H9 (cell line): ENCODE data around the gene C1orf226. TPM values are rescaled to one million over a fixed set of nuclear protein-coding genes. Genes with fewer than 3 reads are reported as not detected.

Source experiments
- DNase-seq: peaks from one replicate; pipeline ENCODE4 v3.0.0-alpha.2; 2017
- H2AFZ ChIP-seq: one replicate; pipeline ENCODE4 v1.6.1; 2013; ENCODE audit warnings: mild to moderate bottlenecking, low read length, control low read depth, moderate library complexity
- H2AK5ac ChIP-seq: 2 replicates; pipeline ENCODE4 v1.6.1; 2013; ENCODE audit warnings: low read length, control low read depth, mixed read lengths; ENCODE audit not compliant: insufficient read length
- H2BK120ac ChIP-seq: one replicate; pipeline ENCODE4 v1.6.1; 2013; ENCODE audit warnings: low read depth, mild to moderate bottlenecking, low read length, control low read depth, inconsistent platforms; ENCODE audit not compliant: poor library complexity, severe bottlenecking
- H2BK12ac ChIP-seq: 2 replicates; pipeline ENCODE4 v1.6.1; 2013; ENCODE audit warnings: low read length, control low read depth, mixed read lengths, low read depth; ENCODE audit not compliant: insufficient read length
- H2BK15ac ChIP-seq: 2 replicates; pipeline ENCODE4 v1.6.1; 2013; ENCODE audit warnings: low read depth, low read length, control low read depth
- H2BK20ac ChIP-seq: one replicate; pipeline ENCODE4 v1.6.1; 2013; ENCODE audit warnings: low read depth, mild to moderate bottlenecking, low read length, control low read depth, inconsistent platforms; ENCODE audit not compliant: poor library complexity, severe bottlenecking
- H2BK5ac ChIP-seq: 2 replicates; pipeline ENCODE4 v1.6.1; 2013; ENCODE audit warnings: low read length, control low read depth, mixed read lengths; ENCODE audit not compliant: insufficient read length
- H3K14ac ChIP-seq: 2 replicates; pipeline ENCODE4 v1.6.1; 2013; ENCODE audit warnings: low read length, control low read depth; ENCODE audit not compliant: insufficient read depth
- H3K18ac ChIP-seq: 2 replicates; pipeline ENCODE4 v1.6.1; 2013; ENCODE audit warnings: low read depth, mild to moderate bottlenecking, mixed read lengths, low read length, control low read depth; ENCODE audit not compliant: insufficient read length
- H3K23ac ChIP-seq: 2 replicates; pipeline ENCODE4 v1.6.1; 2013; ENCODE audit warnings: low read length, control low read depth, mixed read lengths, low read depth; ENCODE audit not compliant: insufficient read length
- H3K23me2 ChIP-seq: 2 replicates; pipeline ENCODE4 v1.6.1; 2013; ENCODE audit warnings: low read depth, mild to moderate bottlenecking, mixed read lengths, low read length, control low read depth; ENCODE audit not compliant: insufficient read length, poor library complexity, severe bottlenecking
- H3K27ac ChIP-seq: 2 replicates; pipeline ENCODE4 v1.5.1; 2013; ENCODE audit warnings: low read length, control low read depth, mixed read lengths, low read depth; ENCODE audit not compliant: insufficient read length
- H3K27me3 ChIP-seq: 2 replicates; pipeline ENCODE4 v1.6.1; 2013; ENCODE audit warnings: low read length, control low read depth, inconsistent platforms; ENCODE audit not compliant: insufficient read depth
- H3K4ac ChIP-seq: 2 replicates; pipeline ENCODE4 v1.6.1; 2013; ENCODE audit warnings: low read depth, mild to moderate bottlenecking, control low read depth, inconsistent platforms, low read length, moderate library complexity
- H3K4me1 ChIP-seq: 2 replicates; pipeline ENCODE4 v1.6.1; 2013; ENCODE audit warnings: low read length, control low read depth, inconsistent platforms; ENCODE audit not compliant: insufficient read depth
- H3K4me2 ChIP-seq: 2 replicates; pipeline ENCODE4 v1.6.1; 2013; ENCODE audit warnings: low read length, control low read depth, mixed read lengths; ENCODE audit not compliant: insufficient read length, insufficient read depth
- H3K56ac ChIP-seq: 2 replicates; pipeline ENCODE4 v1.6.1; 2013; ENCODE audit warnings: low read depth, mild to moderate bottlenecking, mixed read lengths, low read length, control low read depth; ENCODE audit not compliant: insufficient read length
- H3K79me1 ChIP-seq: 2 replicates; pipeline ENCODE4 v1.6.1; 2013; ENCODE audit warnings: low read depth, mild to moderate bottlenecking, moderate library complexity, low read length, control low read depth, inconsistent platforms; ENCODE audit not compliant: insufficient read depth, poor library complexity, severe bottlenecking
- H3K79me2 ChIP-seq: 2 replicates; pipeline ENCODE4 v1.6.1; 2013; ENCODE audit warnings: low read length, control low read depth, inconsistent platforms; ENCODE audit not compliant: insufficient read depth
- H3K9ac ChIP-seq: 2 replicates; pipeline ENCODE4 v1.6.1; 2013; ENCODE audit warnings: low read length, control low read depth, mixed read lengths; ENCODE audit not compliant: insufficient read length; ENCODE audit errors: extremely low read depth
- H3K9me3 ChIP-seq: one replicate; pipeline ENCODE4 v1.6.1; 2013; ENCODE audit warnings: low read depth, low read length, inconsistent platforms; ENCODE audit not compliant: control insufficient read depth
- H3T11ph ChIP-seq: one replicate; pipeline ENCODE4 v1.6.1; 2013; ENCODE audit warnings: mild to moderate bottlenecking, low read length, control low read depth, inconsistent platforms
- H4K20me1 ChIP-seq: one replicate; pipeline ENCODE4 v1.6.1; 2013; ENCODE audit not compliant: control insufficient read depth, insufficient read length, insufficient read depth
- H4K5ac ChIP-seq: 2 replicates; pipeline ENCODE4 v1.6.1; 2013; ENCODE audit warnings: low read depth, mild to moderate bottlenecking, mixed read lengths, low read length, control low read depth; ENCODE audit not compliant: insufficient read length
- H4K8ac ChIP-seq: replicated peaks from 2 replicates; pipeline ENCODE4 v1.6.1; 2013; ENCODE audit warnings: low read length, control low read depth, mixed read lengths, low read depth; ENCODE audit not compliant: insufficient read length
- H4K91ac ChIP-seq: 2 replicates; pipeline ENCODE4 v1.6.1; 2013; ENCODE audit warnings: low read depth, mild to moderate bottlenecking, moderate library complexity, mixed read lengths, low read length, control low read depth; ENCODE audit not compliant: insufficient read length
- H3K27ac Mint-ChIP-seq, 3 experiments: 2 replicates in 2 of 3; 3 replicates in 1 of 3; pipeline ENCODE4 v1.8.0; 2020 to 2021; ENCODE audit warnings: mixed read lengths in 3 of 3, mild to moderate bottlenecking in 1 of 3, moderate library complexity in 1 of 3
- H3K27me3 Mint-ChIP-seq: 2 replicates; pipeline ENCODE4 v1.8.0; 2021; ENCODE audit warnings: low read depth, mild to moderate bottlenecking, moderate library complexity, mixed read lengths
- H3K36me3 Mint-ChIP-seq, 3 experiments: 2 replicates in 2 of 3; 3 replicates in 1 of 3; pipeline ENCODE4 v1.8.0; 2020 to 2021; ENCODE audit warnings: low read depth in 3 of 3, mixed read lengths in 3 of 3; ENCODE audit not compliant: insufficient read depth in 1 of 3
- H3K4me1 Mint-ChIP-seq, 2 experiments: 2 replicates each; pipeline ENCODE4 v1.8.0; 2020; ENCODE audit warnings: mixed read lengths in 2 of 2
- H3K4me3 Mint-ChIP-seq, 2 experiments: 2 replicates in 1 of 2; 3 replicates in 1 of 2; pipeline ENCODE4 v1.8.0; 2020 to 2021; ENCODE audit warnings: mild to moderate bottlenecking in 2 of 2, mixed read lengths in 2 of 2, moderate library complexity in 1 of 2
- H3K9me3 Mint-ChIP-seq, 2 experiments: 2 replicates in 1 of 2; 3 replicates in 1 of 2; pipeline ENCODE4 v1.8.0; 2020; ENCODE audit warnings: mild to moderate bottlenecking in 2 of 2, mixed read lengths in 2 of 2, moderate library complexity in 1 of 2
- CTCF ChIP-seq: fragments of 200-600 bp; sonication (generic); conservative IDR thresholded peaks from 3 replicates; pipeline ENCODE4 v1.8.0; 2021; ENCODE audit warnings: antibody characterized with exemption, mild to moderate bottlenecking
- WGBS: extraction: QIAGEN DNeasy Blood & Tissue Kit; methylation state at CpG from one replicate; pipeline ENCODE4 v1.1.7; 2013; ENCODE audit warnings: missing lambda C conversion rate, low lambda C conversion rate, mixed read lengths; ENCODE audit not compliant: insufficient read length; ENCODE audit errors: extremely low coverage; 5-methylcytosine and 5-hydroxymethylcytosine counted together
- total RNA-seq: library from RNA; stranded (reverse); gene quantifications from 2 replicates; pipeline ENCODE4 v1.2.1, GENCODE V29; 2021

The C1orf226 gene
- total RNA-seq, 1 experiment from 2014 or later: 11.5 TPM

DNA sequence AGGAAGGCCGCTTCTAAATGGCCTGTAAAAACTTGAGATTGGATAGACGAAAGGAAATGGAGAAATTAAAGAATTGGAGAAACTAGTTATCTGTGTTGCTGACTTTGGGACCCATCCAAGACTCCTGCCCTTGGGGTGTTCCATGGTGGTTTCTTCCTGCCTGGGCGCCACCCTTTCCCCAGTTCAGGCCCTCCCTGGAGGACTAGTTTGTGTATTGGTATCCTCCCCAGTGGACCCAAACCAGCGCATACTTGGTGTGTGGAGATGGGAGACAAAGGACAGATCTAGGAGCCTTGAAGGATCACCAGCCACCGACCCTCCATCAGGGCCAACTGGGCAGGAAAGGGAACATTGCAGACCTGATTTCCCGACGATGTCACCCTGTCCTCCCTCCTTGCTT is 12.0 kb upstream of the C1orf226 start:
- H3K27me3 Mint-ChIP-seq: no peaks in the 10 kb centered on the region
- no peak overlapping the region for H3T11ph ChIP-seq
- no peak overlapping the region for H3K56ac ChIP-seq
- H3K4me1 ChIP-seq: no peaks in the 10 kb centered on the region
- TF ChIP-seq CTCF: no peak
- no peak overlapping the region for H2BK120ac ChIP-seq
- no peak overlapping the region for H3K4me2 ChIP-seq
- H2BK12ac ChIP-seq: no peak overlapping the region
- no peak overlapping the region for H3K27ac Mint-ChIP-seq
- H3K9me3 Mint-ChIP-seq: no peaks in the 10 kb centered on the region
- H3K9ac ChIP-seq: no peak overlapping the region
- WGBS: no CpG with 5 or more reads among the region's 7 CpGs
- H2BK5ac ChIP-seq: no peak overlapping the region
- H3K9me3 ChIP-seq: no peaks in the 10 kb centered on the region
- H4K20me1 ChIP-seq: no peaks in the 10 kb centered on the region
- no peak overlapping the region for H3K14ac ChIP-seq
- no peak overlapping the region for H3K18ac ChIP-seq
- H3K36me3 Mint-ChIP-seq: peaks cover 2 to 8% (median 3%) of the 10 kb centered on the region in 3 experiments; a peak in 4 of 7 replicates
- H4K5ac ChIP-seq: no peak overlapping the region
- no peak overlapping the region for H2BK15ac ChIP-seq
- H3K23me2 ChIP-seq: no peaks in the 10 kb centered on the region
- no peak overlapping the region for H3K23ac ChIP-seq
- H3K4ac ChIP-seq: no peak overlapping the region
- no peak overlapping the region for H4K91ac ChIP-seq
- no peaks in the 10 kb centered on the region for H3K27me3 ChIP-seq
- no peak overlapping the region for H3K4me3 Mint-ChIP-seq
- no peaks in the 10 kb centered on the region for H3K79me2 ChIP-seq
- H2BK20ac ChIP-seq: no peak overlapping the region
- H2AK5ac ChIP-seq: no peak overlapping the region
- no peaks in the 10 kb centered on the region for H3K4me1 Mint-ChIP-seq
- H4K8ac ChIP-seq: no peak overlapping the region
- H3K79me1 ChIP-seq: no peaks in the 10 kb centered on the region
- no peak overlapping the region for H2AFZ ChIP-seq
- no peak for DNase-seq
- H3K27ac ChIP-seq: no peak overlapping the region
